Gastroesophageal sphincter (tissue), 4 donors: Measurements from ENCODE around the gene CPNE5. TPM values are rescaled to one million over a fixed set of nuclear protein-coding genes. Genes with fewer than 3 reads are reported as not detected.

Experiments used
- ATAC-seq: fragments of 150-250 bp; one replicate; pipeline ENCODE4 v1.9.1; 2016; ENCODE audit warnings: mild to moderate bottlenecking, moderate library complexity
- H3K27ac ChIP-seq, 4 donors: fragments of 200-600 bp; sonication (generic) in 3 of 4; 1 replicate in 3 of 4; 2 replicates in 1 of 4; pipeline ENCODE4 v1.5.1; 2016 to 2019
- H3K27me3 ChIP-seq: fragments of 200-600 bp; sonication (generic); one replicate; pipeline ENCODE4 v1.5.1; 2019
- H3K36me3 ChIP-seq, 2 donors: fragments of 200-600 bp; sonication (generic); one replicate each; pipeline ENCODE4 v1.5.1; 2019; ENCODE audit warnings: control low read depth in 1 of 2
- H3K4me1 ChIP-seq, 3 donors: fragments of 200-600 bp; sonication (generic); 1 replicate in 2 of 3; 2 replicates in 1 of 3; pipeline ENCODE4 v1.5.1; 2016 to 2019; ENCODE audit warnings: control low read depth in 2 of 3
- H3K4me3 ChIP-seq, 2 donors: fragments of 200-600 bp; sonication (generic); one replicate each; pipeline ENCODE4 v1.5.1; 2019; ENCODE audit warnings: mild to moderate bottlenecking in 1 of 2, moderate library complexity in 1 of 2
- H3K9me3 ChIP-seq, 3 donors: fragments of 200-600 bp; sonication (generic); one replicate each; pipeline ENCODE4 v1.5.1; 2017 to 2019; ENCODE audit warnings: control low read depth in 2 of 3
- EP300 ChIP-seq: sonication (generic); formaldehyde crosslinking; IDR thresholded peaks from one replicate; pipeline ENCODE4 v1.6.1; 2017; ENCODE audit warnings: antibody characterized with exemption, mild to moderate bottlenecking
- POLR2A ChIP-seq, 2 donors: fragments of 450-650 bp; IDR thresholded peaks; one replicate each; pipeline ENCODE4 v1.6.1; 2017; ENCODE audit warnings: antibody characterized with exemption in 2 of 2, mild to moderate bottlenecking in 2 of 2, moderate library complexity in 1 of 2
- POLR2AphosphoS5 ChIP-seq: sonication (generic); formaldehyde crosslinking; IDR thresholded peaks from one replicate; pipeline ENCODE4 v1.6.1; 2017; ENCODE audit warnings: antibody characterized with exemption
- WGBS, 2 donors: methylation state at CpG; one replicate each; pipeline ENCODE4 v1.1.5; 2018; ENCODE audit warnings: low coverage in 1 of 2; 5-methylcytosine and 5-hydroxymethylcytosine counted together
- total RNA-seq, 4 donors: library from RNA; depleted of rRNA; stranded (reverse); fragments of >200 nt; gene quantifications; one replicate each; pipeline ENCODE4 v1.1.0, GENCODE V29; 2016
- TF ChIP-seq, protein P1 (sequence below), 4 experiments: fragments of 200-600 bp in 2 of 4; fragments of 450-650 bp in 2 of 4; sonication (generic) in 1 of 4; IDR thresholded peaks; one replicate each; pipeline ENCODE4 v1.5.1; 2017 to 2019; ENCODE audit warnings: antibody characterized with exemption in 4 of 4, mild to moderate bottlenecking in 2 of 4, moderate library complexity in 2 of 4

CPNE5 gene
- total RNA-seq, 4 donors from 2014 or later = 0.42 to 2.3 (median 1.5) TPM

DNA sequence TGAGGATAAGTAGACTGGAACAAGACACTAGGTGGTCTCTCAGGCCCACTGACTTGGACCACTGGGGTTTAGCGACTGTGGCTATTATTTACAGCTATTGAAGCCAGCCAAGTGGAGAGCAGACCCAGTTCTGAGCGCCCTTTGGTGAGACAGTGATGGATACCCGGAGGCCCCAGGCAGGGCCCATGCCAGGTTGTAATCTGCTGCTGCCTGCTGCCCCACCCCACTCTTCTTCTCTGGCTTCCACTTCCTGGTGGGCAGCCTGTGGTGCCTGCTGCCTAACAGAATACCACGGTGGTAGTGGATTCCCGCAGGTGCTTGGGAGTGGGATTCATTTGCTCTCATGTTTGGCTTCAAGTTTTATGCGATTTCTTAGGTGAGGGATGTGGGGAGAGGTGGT, 141.0 kb downstream of the CPNE5 start:
- 73 to 86% methylated on average over 2 to 5 of the region's 6 CpGs for WGBS, 2 donors

DNA sequence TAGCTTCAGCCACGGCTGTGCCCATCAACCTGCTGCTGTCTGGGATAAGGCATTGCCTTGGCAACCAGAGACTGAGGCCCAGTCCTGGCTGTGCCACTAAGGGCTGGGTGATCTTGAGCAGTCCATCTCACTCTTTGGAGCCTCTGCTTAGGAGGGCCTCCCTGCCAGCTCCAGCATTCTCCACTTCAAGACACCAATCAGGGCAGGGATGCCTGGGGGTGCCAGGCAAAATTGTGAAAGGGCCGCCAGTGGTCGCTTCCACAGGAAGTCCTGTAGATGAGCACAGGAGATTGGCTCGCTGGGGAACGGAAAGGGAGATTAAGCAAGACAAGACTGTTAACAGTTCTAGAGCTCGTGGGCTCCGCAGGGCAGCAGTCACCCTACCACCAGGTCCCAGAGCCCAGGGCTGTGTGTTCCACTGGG, 141.8 kb downstream of the CPNE5 start, which contains the start of gene RAB44:
Gene RAB44, plus strand, starts transcription at position 346 of the 423 bp plus-strand sequence. CDS start 6,410 bp downstream, outside the sequence.
- ATAC-seq = no peak
- WGBS, 2 donors = 100% methylated on average over 1 of the region's 7 CpGs
- no peaks in the 10 kb centered on the region for H3K36me3 ChIP-seq
- H3K9me3 ChIP-seq = no peaks in the 10 kb centered on the region
- no peaks in the 10 kb centered on the region for H3K27me3 ChIP-seq
- H3K4me3 ChIP-seq = no peak within 1 kb of the TSS
- TF ChIP-seq POLR2A (IDR thresholded peaks at IDR 0.05) = no peak
- TF ChIP-seq, protein P1, sequence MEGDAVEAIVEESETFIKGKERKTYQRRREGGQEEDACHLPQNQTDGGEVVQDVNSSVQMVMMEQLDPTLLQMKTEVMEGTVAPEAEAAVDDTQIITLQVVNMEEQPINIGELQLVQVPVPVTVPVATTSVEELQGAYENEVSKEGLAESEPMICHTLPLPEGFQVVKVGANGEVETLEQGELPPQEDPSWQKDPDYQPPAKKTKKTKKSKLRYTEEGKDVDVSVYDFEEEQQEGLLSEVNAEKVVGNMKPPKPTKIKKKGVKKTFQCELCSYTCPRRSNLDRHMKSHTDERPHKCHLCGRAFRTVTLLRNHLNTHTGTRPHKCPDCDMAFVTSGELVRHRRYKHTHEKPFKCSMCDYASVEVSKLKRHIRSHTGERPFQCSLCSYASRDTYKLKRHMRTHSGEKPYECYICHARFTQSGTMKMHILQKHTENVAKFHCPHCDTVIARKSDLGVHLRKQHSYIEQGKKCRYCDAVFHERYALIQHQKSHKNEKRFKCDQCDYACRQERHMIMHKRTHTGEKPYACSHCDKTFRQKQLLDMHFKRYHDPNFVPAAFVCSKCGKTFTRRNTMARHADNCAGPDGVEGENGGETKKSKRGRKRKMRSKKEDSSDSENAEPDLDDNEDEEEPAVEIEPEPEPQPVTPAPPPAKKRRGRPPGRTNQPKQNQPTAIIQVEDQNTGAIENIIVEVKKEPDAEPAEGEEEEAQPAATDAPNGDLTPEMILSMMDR (IDR thresholded peaks at IDR 0.05) = no peak
- TF ChIP-seq EP300 = no peak
- TF ChIP-seq POLR2AphosphoS5 = no peak
- H3K4me1 ChIP-seq = peaks cover 0 to 6% (median 0%) of the 10 kb centered on the region in 3 donors
- H3K27ac ChIP-seq = no peak within 1 kb of the TSS

More for the DNA sequence above, 141.0 kb downstream of the CPNE5 start:
- H3K36me3 ChIP-seq = no peaks in the 10 kb centered on the region
- H3K27me3 ChIP-seq = no peaks in the 10 kb centered on the region
- no peaks in the 10 kb centered on the region for H3K9me3 ChIP-seq
- TF ChIP-seq EP300 (no peak), POLR2AphosphoS5 (no peak), POLR2A (IDR thresholded peaks at IDR 0.05) (no peak)
- TF ChIP-seq, protein P1 (IDR thresholded peaks at IDR 0.05) = no peak
- ATAC-seq = no peak
- H3K27ac ChIP-seq = no peak overlapping the region
- no peaks in the 10 kb centered on the region for H3K4me1 ChIP-seq
- H3K4me3 ChIP-seq = no peak overlapping the region

DNA sequence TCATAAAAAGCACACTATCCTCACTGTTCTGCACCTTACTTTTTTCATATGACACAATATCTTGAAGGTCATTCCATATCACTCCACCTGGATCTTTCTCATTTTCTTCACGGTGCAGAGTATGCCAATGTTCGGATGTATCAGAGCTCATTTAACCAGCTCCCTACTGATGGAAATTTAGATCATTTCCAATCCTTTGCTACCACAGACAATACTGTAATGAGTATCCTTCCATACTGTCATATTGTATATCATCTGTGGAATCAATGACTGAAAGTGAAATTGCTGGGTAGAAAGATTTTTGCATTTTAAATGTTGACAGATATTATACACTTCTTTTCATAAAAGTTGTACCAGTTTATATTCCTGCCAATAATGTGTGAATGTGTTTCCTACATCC, 143.8 kb downstream of the CPNE5 start:
- H3K27ac ChIP-seq = no peak overlapping the region
- no peak for ATAC-seq
- H3K4me1 ChIP-seq = peaks cover 0 to 11% (median 0%) of the 10 kb centered on the region in 3 donors
- H3K9me3 ChIP-seq = no peaks in the 10 kb centered on the region
- no peak for TF ChIP-seq EP300
- TF ChIP-seq, protein P1 (IDR thresholded peaks at IDR 0.05) = no peak
- H3K36me3 ChIP-seq = no peaks in the 10 kb centered on the region
- no peak overlapping the region for H3K4me3 ChIP-seq
- WGBS, 2 donors = 67 to 83% methylated on average over 2 of the region's 2 CpGs
- H3K27me3 ChIP-seq = no peaks in the 10 kb centered on the region

DNA sequence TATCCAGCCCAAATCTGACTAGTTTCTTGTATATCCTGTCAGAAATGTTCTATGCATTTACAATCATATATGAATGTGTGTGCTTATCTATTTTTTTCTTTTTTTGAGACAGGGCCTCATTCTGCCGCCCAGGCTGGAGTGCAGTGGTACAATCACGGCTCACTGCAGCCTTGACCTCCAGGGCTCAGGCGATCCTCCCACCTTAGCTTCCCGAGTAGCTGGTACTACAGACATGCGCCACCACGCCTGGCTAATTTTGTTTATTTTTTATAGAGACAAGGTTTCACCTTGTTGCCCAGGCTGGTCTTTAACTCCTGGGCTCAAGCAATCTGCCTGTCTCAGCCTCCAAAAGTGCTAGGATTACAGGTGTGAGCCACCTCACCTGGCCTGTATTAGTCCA, 144.6 kb downstream of the CPNE5 start:
- 87 to 98% methylated on average over 5 to 6 of the region's 6 CpGs for WGBS, 2 donors
- Histone ChIP-seq H3K27ac (no peak overlapping the region), H3K4me1 (peaks cover 0 to 11% (median 0%) of the 10 kb centered on the region in 3 donors), H3K27me3 (no peaks in the 10 kb centered on the region), H3K9me3 (no peaks in the 10 kb centered on the region), H3K36me3 (no peaks in the 10 kb centered on the region), H3K4me3 (no peak overlapping the region)
- ATAC-seq = no peak
- TF ChIP-seq POLR2A (IDR thresholded peaks at IDR 0.05) (no peak), EP300 (no peak), POLR2AphosphoS5 (no peak)
- TF ChIP-seq, protein P1 (IDR thresholded peaks at IDR 0.05) = no peak

DNA sequence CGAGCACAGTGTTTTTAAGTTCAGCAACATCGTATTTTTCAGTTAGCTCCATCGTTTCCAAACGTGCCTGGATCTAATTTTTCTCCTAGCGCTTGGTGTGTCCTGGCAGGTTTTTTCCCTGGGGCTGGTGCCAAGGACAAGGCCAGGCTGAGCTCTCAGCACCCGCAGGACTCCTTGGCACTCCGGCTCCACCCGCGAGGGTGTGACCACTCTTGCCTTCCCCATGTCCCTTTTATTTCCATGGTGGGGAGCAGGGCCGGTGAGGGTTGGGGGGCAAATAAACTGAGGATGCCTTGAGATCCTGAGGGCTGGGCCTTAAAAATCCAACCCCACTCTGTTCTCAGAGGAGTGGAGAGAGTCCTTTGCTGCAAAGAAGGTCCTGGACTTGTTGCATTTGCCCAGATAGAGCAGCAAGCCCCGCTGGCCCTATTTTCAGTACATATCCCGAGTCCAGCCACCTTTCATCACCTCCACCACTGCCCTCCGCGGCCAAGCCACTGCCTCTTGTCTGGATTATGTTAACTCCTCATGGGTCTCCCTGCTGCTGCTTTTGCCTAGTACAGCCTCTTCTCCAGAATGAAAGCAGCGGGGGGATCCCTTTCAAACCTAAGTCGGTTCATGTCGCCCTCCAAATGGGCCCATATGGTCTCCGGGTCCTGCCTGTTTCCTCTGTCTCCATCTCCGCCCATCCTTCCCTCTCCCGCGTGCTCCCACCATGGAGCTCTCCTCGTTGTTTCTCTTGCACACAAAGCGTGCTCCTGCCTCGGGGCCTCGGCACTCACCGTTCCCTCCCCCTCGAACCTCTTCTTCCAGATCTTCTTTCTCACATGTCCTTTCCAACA, 146.2 kb downstream of the CPNE5 start:
- Histone ChIP-seq H3K4me3 (no peak overlapping the region), H3K9me3 (no peaks in the 10 kb centered on the region), H3K36me3 (no peaks in the 10 kb centered on the region), H3K27ac (no peak overlapping the region), H3K27me3 (no peaks in the 10 kb centered on the region), H3K4me1 (peaks cover 0 to 11% (median 0%) of the 10 kb centered on the region in 3 donors)
- peak; percentile 46 for ATAC-seq
- WGBS, 2 donors = 58 to 65% methylated on average over 9 to 20 of the region's 27 CpGs
- TF ChIP-seq, protein P1 (IDR thresholded peaks at IDR 0.05) = no peak
- peak; percentile 23 for TF ChIP-seq POLR2AphosphoS5
